ENCODE data around the gene KLF2.
"Not testable (repeated sequence)": the region's sequence is repeated elsewhere in the genome, so short reads cannot be mapped to it uniquely, and the experiment has no call there.

The KLF2 gene

GRCh38 chr19:16345457-16345856, 20.8 kb downstream of the KLF2 start:
- Histone ChIP-seq H3K4me3 (no peak overlapping the region), H3K27ac (peak overlapping the region in 1 of 2 donors; percentile 23)
- no peak for DNase-seq (ENCODE audit: low spot score)
- TF ChIP-seq CTCF (IDR thresholded peaks at IDR 0.05): no peak

- DNase-seq (ENCODE audit: low spot score); H3K4me3 ChIP-seq: not testable (repeated sequence)
- peak overlapping the region in 1 of 2 donors; percentile 58 for H3K27ac ChIP-seq
Measured at GRCh38 chr19:16347099-16347498, 22.5 kb downstream of the KLF2 start.

DNA sequence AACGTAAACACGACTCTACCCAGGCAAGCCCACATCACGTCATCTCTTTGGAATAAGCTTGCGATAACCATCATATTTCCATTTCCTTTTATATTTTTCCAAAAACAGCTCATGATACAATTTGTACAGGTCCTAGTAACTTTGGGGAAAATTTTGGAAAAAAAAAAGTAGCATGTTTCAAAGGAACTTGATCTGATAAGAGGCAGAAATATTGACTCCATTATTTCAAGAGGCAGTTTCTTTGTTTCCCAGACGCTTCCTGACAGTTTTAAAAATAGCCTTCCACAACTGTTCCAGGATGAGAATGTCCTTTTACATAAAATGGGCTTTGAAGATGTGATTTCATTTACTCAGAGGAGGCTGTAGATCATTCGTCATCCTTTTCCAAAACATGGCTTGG, 23.1 kb downstream of the KLF2 start:
- TF ChIP-seq CTCF (IDR thresholded peaks at IDR 0.05): no peak
- Histone ChIP-seq H3K4me3 (no peak overlapping the region), H3K27ac (peak overlapping the region in 1 of 2 donors; percentile 45)
- DNase-seq (ENCODE audit: low spot score): no peak

- no peak for TF ChIP-seq CTCF (IDR thresholded peaks at IDR 0.05)
- no peak overlapping the region for H3K4me3 ChIP-seq
- H3K27ac ChIP-seq: no peak overlapping the region
- no peak for DNase-seq (ENCODE audit: low spot score)
Measured at GRCh38 chr19:16349551-16350152, 25.0 kb downstream of the KLF2 start.

GRCh38 chr19:16351133-16351809, 26.6 kb downstream of the KLF2 start:
- no peak for TF ChIP-seq CTCF (IDR thresholded peaks at IDR 0.05)
- Histone ChIP-seq H3K4me3 (no peak overlapping the region), H3K27ac (no peak overlapping the region)
- DNase-seq (ENCODE audit: low spot score): no peak

DNA sequence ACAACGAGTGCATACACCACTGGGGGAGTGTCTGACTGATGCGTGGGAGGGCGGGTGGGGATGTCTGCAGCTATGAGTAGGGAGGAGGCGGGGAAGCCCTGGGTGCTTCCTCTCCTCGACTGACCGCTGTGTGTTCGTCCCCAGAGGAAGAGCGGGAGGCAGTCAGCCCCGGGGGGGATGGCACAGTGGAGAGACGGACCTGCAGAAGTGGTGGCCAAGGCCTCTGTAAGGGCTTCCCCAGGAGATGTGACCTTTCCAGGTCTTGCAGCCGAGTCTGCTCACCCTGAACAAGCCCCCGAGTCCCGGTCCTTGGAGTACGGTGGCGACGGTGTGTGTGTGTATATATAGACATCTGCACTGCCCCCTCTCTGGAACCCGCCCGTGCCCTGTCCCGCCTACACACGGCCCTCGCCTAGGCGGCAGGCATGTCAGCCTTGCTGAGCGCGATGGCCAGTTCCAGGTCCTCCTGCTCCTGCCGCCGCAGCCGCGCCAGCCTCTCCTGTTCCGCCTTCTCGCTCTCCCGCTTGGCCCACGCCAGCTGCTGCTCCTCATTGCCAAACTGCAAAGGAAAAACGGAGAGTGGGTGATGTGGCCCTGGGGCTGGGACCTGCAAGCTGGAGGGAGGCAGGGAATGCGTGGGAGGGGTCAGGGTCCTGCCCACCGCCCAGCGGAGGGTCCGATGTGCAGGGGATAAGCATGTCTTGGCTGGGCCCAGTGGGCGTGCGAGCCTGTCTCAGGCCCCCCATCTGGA, 30.8 kb downstream of the KLF2 start:
- no peak for TF ChIP-seq CTCF (IDR thresholded peaks at IDR 0.05)
- H3K4me3 ChIP-seq: peak overlapping the region; percentile 31
- no peak for DNase-seq (ENCODE audit: low spot score)

DNA sequence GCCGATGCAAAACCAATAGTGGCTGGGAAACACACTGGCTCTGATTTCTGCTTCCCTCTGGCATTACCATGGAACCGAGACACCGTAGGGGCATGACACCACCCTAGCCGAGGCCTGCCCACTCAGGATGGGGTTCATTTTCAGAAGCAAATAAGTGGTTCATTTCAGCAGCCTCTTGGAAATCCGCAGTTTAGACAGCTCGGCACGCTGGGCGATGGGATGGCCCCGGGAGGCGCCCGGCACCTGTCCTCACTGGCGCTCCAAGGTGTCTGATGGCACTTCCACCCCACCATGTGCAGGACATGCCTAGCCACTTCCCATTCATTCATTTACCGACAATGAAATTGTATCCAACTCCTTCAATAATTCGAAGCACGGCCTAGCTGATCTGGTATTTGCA, 33.8 kb downstream of the KLF2 start:
- DNase-seq (ENCODE audit: low spot score): no peak
- TF ChIP-seq CTCF (IDR thresholded peaks at IDR 0.05): no peak
- Histone ChIP-seq H3K4me3 (no peak overlapping the region), H3K27ac (no peak overlapping the region)

More for the DNA sequence above, 30.8 kb downstream of the KLF2 start:
- H3K27ac ChIP-seq: no peak overlapping the region

All from coronary artery (tissue), 2 donors.